HEK293 (cell line): ENCODE data around the gene GRP.

ENCODE experiments used
- GLI2 ChIP-seq: fragments of 450-650 bp; formaldehyde crosslinking; IDR thresholded peaks from 2 replicates; pipeline ENCODE4; 2017; ENCODE audit warnings: missing biosample characterization, missing genetic modification characterization, low read depth, borderline replicate concordance
- IKZF3 ChIP-seq: fragments of 450-650 bp; IDR thresholded peaks from 2 replicates; pipeline ENCODE4 v1.5.0; 2018; ENCODE audit warnings: missing biosample characterization, mild to moderate bottlenecking, missing genetic modification characterization, moderate library complexity
- KLF10 ChIP-seq: fragments of 450-650 bp; IDR thresholded peaks from 2 replicates; pipeline ENCODE4 v1.5.1; 2018; ENCODE audit warnings: missing biosample characterization, mild to moderate bottlenecking, missing genetic modification characterization
- KLF7 ChIP-seq: fragments of 450-650 bp; formaldehyde crosslinking; IDR thresholded peaks from 2 replicates; pipeline ENCODE4 v1.5.1; 2016; ENCODE audit warnings: missing biosample characterization, missing genetic modification characterization, borderline replicate concordance
- ZBTB20 ChIP-seq: fragments of 450-650 bp; formaldehyde crosslinking; IDR thresholded peaks from 2 replicates; pipeline ENCODE4 v1.5.1; 2016; ENCODE audit warnings: missing biosample characterization, missing genetic modification characterization
- ZEB2 ChIP-seq: fragments of 450-650 bp; formaldehyde crosslinking; IDR thresholded peaks from 2 replicates; pipeline ENCODE4 v1.5.1; 2016; ENCODE audit warnings: missing biosample characterization, missing genetic modification characterization
- ZNF140 ChIP-seq: fragments of 450-650 bp; formaldehyde crosslinking; IDR thresholded peaks from 2 replicates; pipeline ENCODE4 v1.5.1; 2016; ENCODE audit warnings: missing biosample characterization, missing genetic modification characterization
- ZNF157 ChIP-seq: fragments of 450-650 bp; formaldehyde crosslinking; IDR thresholded peaks from 2 replicates; pipeline ENCODE4 v1.5.1; 2016; ENCODE audit warnings: missing biosample characterization, missing genetic modification characterization
- ZNF223 ChIP-seq: fragments of 450-650 bp; formaldehyde crosslinking; IDR thresholded peaks from 2 replicates; pipeline ENCODE4 v1.5.1; 2016; ENCODE audit warnings: missing biosample characterization, missing genetic modification characterization
- ZNF239 ChIP-seq: fragments of 450-650 bp; formaldehyde crosslinking; IDR thresholded peaks from 2 replicates; pipeline ENCODE4 v1.5.1; 2016; ENCODE audit warnings: missing biosample characterization, missing genetic modification characterization
- ZNF501 ChIP-seq: fragments of 450-650 bp; formaldehyde crosslinking; IDR thresholded peaks from 2 replicates; pipeline ENCODE4 v1.5.1; 2016; ENCODE audit warnings: missing biosample characterization, missing genetic modification characterization
- ZNF521 ChIP-seq: fragments of 450-650 bp; formaldehyde crosslinking; IDR thresholded peaks from 2 replicates; pipeline ENCODE4 v1.5.1; 2017; ENCODE audit warnings: missing biosample characterization, mild to moderate bottlenecking, missing genetic modification characterization
- ZNF544 ChIP-seq: fragments of 450-650 bp; formaldehyde crosslinking; IDR thresholded peaks from 2 replicates; pipeline ENCODE4 v1.5.0; 2017; ENCODE audit warnings: missing biosample characterization, missing genetic modification characterization
- ZNF600 ChIP-seq: fragments of 450-650 bp; formaldehyde crosslinking; IDR thresholded peaks from 2 replicates; pipeline ENCODE4 v1.5.1; 2016; ENCODE audit warnings: missing biosample characterization, missing genetic modification characterization
- ZNF654 ChIP-seq: fragments of 450-650 bp; formaldehyde crosslinking; IDR thresholded peaks from 2 replicates; pipeline ENCODE4 v1.5.1; 2016; ENCODE audit warnings: low read depth, missing biosample characterization, missing genetic modification characterization
- ZNF707 ChIP-seq: fragments of 450-650 bp; formaldehyde crosslinking; IDR thresholded peaks from 2 replicates; pipeline ENCODE4 v1.5.1; 2016; ENCODE audit warnings: missing biosample characterization, missing genetic modification characterization
- ZNF830 ChIP-seq: fragments of 450-650 bp; IDR thresholded peaks from 2 replicates; pipeline ENCODE4 v1.5.0; 2018; ENCODE audit warnings: missing biosample characterization, missing genetic modification characterization, low read depth, mild to moderate bottlenecking, moderate library complexity
- ZSCAN23 ChIP-seq: fragments of 450-650 bp; formaldehyde crosslinking; IDR thresholded peaks from 2 replicates; pipeline ENCODE4 v1.5.1; 2016; ENCODE audit warnings: missing biosample characterization, missing genetic modification characterization
- TF ChIP-seq, protein P1 (sequence below): fragments of 450-650 bp; formaldehyde crosslinking; IDR thresholded peaks from 2 replicates; pipeline ENCODE4 v1.5.1; 2016; ENCODE audit warnings: missing biosample characterization, missing genetic modification characterization
- TF ChIP-seq, protein P2 (sequence below): fragments of 450-650 bp; formaldehyde crosslinking; IDR thresholded peaks from 2 replicates; pipeline ENCODE4 v1.5.1; 2016; ENCODE audit warnings: missing biosample characterization, missing genetic modification characterization
- TF ChIP-seq, protein P3 (sequence below): fragments of 450-650 bp; formaldehyde crosslinking; IDR thresholded peaks from 2 replicates; pipeline ENCODE4 v1.5.1; 2016; ENCODE audit warnings: missing biosample characterization, missing genetic modification characterization
- TF ChIP-seq, protein P4 (sequence below): fragments of 450-650 bp; formaldehyde crosslinking; IDR thresholded peaks from 2 replicates; pipeline ENCODE4 v1.5.1; 2017; ENCODE audit warnings: missing biosample characterization, missing genetic modification characterization
- TF ChIP-seq, protein P5 (sequence below): fragments of 450-650 bp; formaldehyde crosslinking; IDR thresholded peaks from 2 replicates; pipeline ENCODE4 v1.5.0; 2017; ENCODE audit warnings: missing biosample characterization, missing genetic modification characterization, borderline replicate concordance
- TF ChIP-seq, protein P6 (sequence below): fragments of 450-650 bp; formaldehyde crosslinking; IDR thresholded peaks from 2 replicates; pipeline ENCODE4 v1.5.1; 2016; ENCODE audit warnings: missing biosample characterization, missing genetic modification characterization, low read depth
- TF ChIP-seq, protein P7 (sequence below): sonication (generic); formaldehyde crosslinking; IDR thresholded peaks from 2 replicates; pipeline ENCODE4 v1.8.1; 2022; ENCODE audit warnings: mild to moderate bottlenecking, moderate library complexity, missing genetic modification reagents

The GRP gene

DNA sequence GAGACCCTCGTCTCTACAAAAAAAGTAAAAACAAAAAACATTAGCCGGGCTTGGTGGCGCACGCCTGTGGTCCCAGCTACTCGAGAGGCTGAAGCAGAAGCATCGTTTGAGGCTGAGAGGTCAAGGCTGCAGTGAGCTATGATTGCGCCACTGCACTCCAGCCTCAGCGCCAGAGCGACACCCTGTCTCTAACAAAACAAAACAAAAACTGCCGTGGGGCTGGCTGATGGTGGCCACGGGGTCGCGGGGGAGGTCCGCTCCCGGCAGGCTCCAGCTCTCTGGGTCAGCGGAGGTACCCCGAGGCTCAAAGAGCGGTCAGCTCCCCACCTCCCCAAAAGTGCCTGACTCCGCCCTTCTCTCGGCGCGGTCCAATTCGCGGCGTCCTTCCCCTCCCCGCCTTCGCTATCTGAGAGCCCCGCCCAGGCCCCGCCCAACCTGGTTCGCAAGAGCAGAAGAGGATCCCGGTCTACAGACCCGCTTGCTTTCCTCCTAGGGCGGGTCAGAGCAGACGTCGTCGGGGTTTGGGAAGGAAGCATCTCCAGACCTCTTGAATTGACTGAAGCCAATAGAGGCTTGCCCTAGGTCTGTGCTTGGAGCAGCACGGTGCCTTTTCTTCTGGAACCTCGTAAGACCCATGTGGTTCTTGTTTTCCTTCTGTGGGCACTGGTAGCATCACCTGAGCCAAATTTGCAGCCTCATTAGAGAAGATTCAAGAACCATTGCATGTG is 45.5 kb downstream of the GRP start (continued):
- TF ChIP-seq, protein P1, sequence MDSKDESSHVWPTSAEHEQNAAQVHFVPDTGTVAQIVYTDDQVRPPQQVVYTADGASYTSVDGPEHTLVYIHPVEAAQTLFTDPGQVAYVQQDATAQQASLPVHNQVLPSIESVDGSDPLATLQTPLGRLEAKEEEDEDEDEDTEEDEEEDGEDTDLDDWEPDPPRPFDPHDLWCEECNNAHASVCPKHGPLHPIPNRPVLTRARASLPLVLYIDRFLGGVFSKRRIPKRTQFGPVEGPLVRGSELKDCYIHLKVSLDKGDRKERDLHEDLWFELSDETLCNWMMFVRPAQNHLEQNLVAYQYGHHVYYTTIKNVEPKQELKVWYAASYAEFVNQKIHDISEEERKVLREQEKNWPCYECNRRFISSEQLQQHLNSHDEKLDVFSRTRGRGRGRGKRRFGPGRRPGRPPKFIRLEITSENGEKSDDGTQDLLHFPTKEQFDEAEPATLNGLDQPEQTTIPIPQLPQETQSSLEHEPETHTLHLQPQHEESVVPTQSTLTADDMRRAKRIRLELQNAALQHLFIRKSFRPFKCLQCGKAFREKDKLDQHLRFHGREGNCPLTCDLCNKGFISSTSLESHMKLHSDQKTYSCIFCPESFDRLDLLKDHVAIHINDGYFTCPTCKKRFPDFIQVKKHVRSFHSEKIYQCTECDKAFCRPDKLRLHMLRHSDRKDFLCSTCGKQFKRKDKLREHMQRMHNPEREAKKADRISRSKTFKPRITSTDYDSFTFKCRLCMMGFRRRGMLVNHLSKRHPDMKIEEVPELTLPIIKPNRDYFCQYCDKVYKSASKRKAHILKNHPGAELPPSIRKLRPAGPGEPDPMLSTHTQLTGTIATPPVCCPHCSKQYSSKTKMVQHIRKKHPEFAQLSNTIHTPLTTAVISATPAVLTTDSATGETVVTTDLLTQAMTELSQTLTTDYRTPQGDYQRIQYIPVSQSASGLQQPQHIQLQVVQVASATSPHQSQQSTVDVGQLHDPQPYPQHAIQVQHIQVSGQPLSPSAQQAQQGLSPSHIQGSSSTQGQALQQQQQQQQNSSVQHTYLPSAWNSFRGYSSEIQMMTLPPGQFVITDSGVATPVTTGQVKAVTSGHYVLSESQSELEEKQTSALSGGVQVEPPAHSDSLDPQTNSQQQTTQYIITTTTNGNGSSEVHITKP: peak; percentile 55
- TF ChIP-seq ZNF239 (no peak), ZNF521 (tag by site-specific recombination) (no peak), ZNF223 (tag by site-specific recombination) (no peak), GLI2 (no peak), ZNF157 (tag by site-specific recombination) (no peak), ZBTB20 (tag by site-specific recombination) (no peak), KLF7 (no peak), ZNF501 (0 out of 2 replicates have a peak, but pooled peaks have one; percentile 16), KLF10 (0 out of 2 replicates have a peak, but pooled peaks have one; percentile 49), ZNF140 (tag by site-specific recombination) (no peak), ZEB2 (tag by site-specific recombination) (no peak), ZNF830 (tag by site-specific recombination) (no peak), ZNF600 (no peak), ZNF544 (tag by site-specific recombination) (no peak), ZNF707 (no peak), ZNF654 (tag by site-specific recombination) (no peak), IKZF3 (tag by site-specific recombination) (no peak), ZSCAN23 (tag by site-specific recombination) (no peak)
- TF ChIP-seq, protein P2, sequence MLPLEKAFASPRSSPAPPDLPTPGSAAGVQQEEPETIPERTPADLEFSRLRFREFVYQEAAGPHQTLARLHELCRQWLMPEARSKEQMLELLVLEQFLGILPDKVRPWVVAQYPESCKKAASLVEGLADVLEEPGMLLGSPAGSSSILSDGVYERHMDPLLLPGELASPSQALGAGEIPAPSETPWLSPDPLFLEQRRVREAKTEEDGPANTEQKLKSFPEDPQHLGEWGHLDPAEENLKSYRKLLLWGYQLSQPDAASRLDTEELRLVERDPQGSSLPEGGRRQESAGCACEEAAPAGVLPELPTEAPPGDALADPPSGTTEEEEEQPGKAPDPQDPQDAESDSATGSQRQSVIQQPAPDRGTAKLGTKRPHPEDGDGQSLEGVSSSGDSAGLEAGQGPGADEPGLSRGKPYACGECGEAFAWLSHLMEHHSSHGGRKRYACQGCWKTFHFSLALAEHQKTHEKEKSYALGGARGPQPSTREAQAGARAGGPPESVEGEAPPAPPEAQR (tag by site-specific recombination): no peak
- TF ChIP-seq, protein P3, sequence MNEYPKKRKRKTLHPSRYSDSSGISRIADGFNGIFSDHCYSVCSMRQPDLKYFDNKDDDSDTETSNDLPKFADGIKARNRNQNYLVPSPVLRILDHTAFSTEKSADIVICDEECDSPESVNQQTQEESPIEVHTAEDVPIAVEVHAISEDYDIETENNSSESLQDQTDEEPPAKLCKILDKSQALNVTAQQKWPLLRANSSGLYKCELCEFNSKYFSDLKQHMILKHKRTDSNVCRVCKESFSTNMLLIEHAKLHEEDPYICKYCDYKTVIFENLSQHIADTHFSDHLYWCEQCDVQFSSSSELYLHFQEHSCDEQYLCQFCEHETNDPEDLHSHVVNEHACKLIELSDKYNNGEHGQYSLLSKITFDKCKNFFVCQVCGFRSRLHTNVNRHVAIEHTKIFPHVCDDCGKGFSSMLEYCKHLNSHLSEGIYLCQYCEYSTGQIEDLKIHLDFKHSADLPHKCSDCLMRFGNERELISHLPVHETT (tag by site-specific recombination): no peak
- TF ChIP-seq, protein P4, sequence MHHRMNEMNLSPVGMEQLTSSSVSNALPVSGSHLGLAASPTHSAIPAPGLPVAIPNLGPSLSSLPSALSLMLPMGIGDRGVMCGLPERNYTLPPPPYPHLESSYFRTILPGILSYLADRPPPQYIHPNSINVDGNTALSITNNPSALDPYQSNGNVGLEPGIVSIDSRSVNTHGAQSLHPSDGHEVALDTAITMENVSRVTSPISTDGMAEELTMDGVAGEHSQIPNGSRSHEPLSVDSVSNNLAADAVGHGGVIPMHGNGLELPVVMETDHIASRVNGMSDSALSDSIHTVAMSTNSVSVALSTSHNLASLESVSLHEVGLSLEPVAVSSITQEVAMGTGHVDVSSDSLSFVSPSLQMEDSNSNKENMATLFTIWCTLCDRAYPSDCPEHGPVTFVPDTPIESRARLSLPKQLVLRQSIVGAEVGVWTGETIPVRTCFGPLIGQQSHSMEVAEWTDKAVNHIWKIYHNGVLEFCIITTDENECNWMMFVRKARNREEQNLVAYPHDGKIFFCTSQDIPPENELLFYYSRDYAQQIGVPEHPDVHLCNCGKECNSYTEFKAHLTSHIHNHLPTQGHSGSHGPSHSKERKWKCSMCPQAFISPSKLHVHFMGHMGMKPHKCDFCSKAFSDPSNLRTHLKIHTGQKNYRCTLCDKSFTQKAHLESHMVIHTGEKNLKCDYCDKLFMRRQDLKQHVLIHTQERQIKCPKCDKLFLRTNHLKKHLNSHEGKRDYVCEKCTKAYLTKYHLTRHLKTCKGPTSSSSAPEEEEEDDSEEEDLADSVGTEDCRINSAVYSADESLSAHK: no peak
- TF ChIP-seq, protein P5, sequence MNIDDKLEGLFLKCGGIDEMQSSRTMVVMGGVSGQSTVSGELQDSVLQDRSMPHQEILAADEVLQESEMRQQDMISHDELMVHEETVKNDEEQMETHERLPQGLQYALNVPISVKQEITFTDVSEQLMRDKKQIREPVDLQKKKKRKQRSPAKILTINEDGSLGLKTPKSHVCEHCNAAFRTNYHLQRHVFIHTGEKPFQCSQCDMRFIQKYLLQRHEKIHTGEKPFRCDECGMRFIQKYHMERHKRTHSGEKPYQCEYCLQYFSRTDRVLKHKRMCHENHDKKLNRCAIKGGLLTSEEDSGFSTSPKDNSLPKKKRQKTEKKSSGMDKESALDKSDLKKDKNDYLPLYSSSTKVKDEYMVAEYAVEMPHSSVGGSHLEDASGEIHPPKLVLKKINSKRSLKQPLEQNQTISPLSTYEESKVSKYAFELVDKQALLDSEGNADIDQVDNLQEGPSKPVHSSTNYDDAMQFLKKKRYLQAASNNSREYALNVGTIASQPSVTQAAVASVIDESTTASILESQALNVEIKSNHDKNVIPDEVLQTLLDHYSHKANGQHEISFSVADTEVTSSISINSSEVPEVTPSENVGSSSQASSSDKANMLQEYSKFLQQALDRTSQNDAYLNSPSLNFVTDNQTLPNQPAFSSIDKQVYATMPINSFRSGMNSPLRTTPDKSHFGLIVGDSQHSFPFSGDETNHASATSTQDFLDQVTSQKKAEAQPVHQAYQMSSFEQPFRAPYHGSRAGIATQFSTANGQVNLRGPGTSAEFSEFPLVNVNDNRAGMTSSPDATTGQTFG (tag by site-specific recombination): no peak
- TF ChIP-seq, protein P6, sequence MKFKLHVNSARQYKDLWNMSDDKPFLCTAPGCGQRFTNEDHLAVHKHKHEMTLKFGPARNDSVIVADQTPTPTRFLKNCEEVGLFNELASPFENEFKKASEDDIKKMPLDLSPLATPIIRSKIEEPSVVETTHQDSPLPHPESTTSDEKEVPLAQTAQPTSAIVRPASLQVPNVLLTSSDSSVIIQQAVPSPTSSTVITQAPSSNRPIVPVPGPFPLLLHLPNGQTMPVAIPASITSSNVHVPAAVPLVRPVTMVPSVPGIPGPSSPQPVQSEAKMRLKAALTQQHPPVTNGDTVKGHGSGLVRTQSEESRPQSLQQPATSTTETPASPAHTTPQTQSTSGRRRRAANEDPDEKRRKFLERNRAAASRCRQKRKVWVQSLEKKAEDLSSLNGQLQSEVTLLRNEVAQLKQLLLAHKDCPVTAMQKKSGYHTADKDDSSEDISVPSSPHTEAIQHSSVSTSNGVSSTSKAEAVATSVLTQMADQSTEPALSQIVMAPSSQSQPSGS (tag by site-specific recombination): no peak
- TF ChIP-seq, protein P7, sequence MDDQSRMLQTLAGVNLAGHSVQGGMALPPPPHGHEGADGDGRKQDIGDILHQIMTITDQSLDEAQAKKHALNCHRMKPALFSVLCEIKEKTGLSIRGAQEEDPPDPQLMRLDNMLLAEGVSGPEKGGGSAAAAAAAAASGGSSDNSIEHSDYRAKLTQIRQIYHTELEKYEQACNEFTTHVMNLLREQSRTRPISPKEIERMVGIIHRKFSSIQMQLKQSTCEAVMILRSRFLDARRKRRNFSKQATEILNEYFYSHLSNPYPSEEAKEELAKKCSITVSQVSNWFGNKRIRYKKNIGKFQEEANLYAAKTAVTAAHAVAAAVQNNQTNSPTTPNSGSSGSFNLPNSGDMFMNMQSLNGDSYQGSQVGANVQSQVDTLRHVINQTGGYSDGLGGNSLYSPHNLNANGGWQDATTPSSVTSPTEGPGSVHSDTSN: no peak
